BE2C (cell line): ENCODE measurements around the gene PKD1L1.

ENCODE experiments used
- DNase-seq: peaks from one replicate; pipeline ENCODE4 v3.0.0-alpha.2; 2020
- H3K27me3 ChIP-seq: fragments of 250-450 bp; sonication (Bioruptor Pico); 2 replicates; pipeline ENCODE4 v1.5.1; 2020; ENCODE audit warnings: mild to moderate bottlenecking
- H3K36me3 ChIP-seq: fragments of 250-450 bp; sonication (Bioruptor Pico); 2 replicates; pipeline ENCODE4 v1.5.1; 2020; ENCODE audit warnings: mild to moderate bottlenecking
- H3K4me1 ChIP-seq: fragments of 250-450 bp; sonication (Bioruptor Pico); 2 replicates; pipeline ENCODE4 v1.5.1; 2020
- H3K4me3 ChIP-seq: 2 replicates; pipeline ENCODE4 v1.5.1; 2011; ENCODE audit warnings: low read depth, low read length
- H3K9me3 ChIP-seq: fragments of 250-450 bp; sonication (Bioruptor Pico); 2 replicates; pipeline ENCODE4 v1.5.1; 2020
- CTCF ChIP-seq: IDR thresholded peaks from 2 replicates; pipeline ENCODE4 v1.5.1; 2012; ENCODE audit warnings: mild to moderate bottlenecking, low read depth, low read length

Gene PKD1L1

GRCh38 chr7:47837826-47838225 is 110.4 kb downstream of the PKD1L1 start:
- H3K36me3 ChIP-seq: no peaks in the 10 kb centered on the region
- no peaks in the 10 kb centered on the region for H3K9me3 ChIP-seq
- no peaks in the 10 kb centered on the region for H3K4me1 ChIP-seq
- no peaks in the 10 kb centered on the region for H3K27me3 ChIP-seq
- no peak for DNase-seq
- H3K4me3 ChIP-seq: no peak overlapping the region
- no peak for TF ChIP-seq CTCF

- H3K9me3 ChIP-seq: no peaks in the 10 kb centered on the region
- no peak for DNase-seq
- H3K27me3 ChIP-seq: no peaks in the 10 kb centered on the region
Measured at GRCh38 chr7:47836503-47837202, 111.6 kb downstream of the PKD1L1 start.

GRCh38 chr7:47836080-47836479 is 112.2 kb downstream of the PKD1L1 start:
- DNase-seq: no peak
- H3K4me1 ChIP-seq: no peaks in the 10 kb centered on the region
- no peak overlapping the region for H3K4me3 ChIP-seq
- H3K36me3 ChIP-seq: no peaks in the 10 kb centered on the region
- H3K9me3 ChIP-seq: no peaks in the 10 kb centered on the region; the same call in 1 of the 2 replicates
- TF ChIP-seq CTCF: no peak
- H3K27me3 ChIP-seq: no peaks in the 10 kb centered on the region

More at GRCh38 chr7:47836503-47837202, 111.6 kb downstream of the PKD1L1 start:
- Histone ChIP-seq H3K36me3 (no peaks in the 10 kb centered on the region), H3K4me3 (no peak overlapping the region), H3K4me1 (no peaks in the 10 kb centered on the region)
- no peak for TF ChIP-seq CTCF

- no peaks in the 10 kb centered on the region for H3K27me3 ChIP-seq
- no peak for TF ChIP-seq CTCF
- no peaks in the 10 kb centered on the region for H3K4me1 ChIP-seq
- no peaks in the 10 kb centered on the region for H3K36me3 ChIP-seq
- no peaks in the 10 kb centered on the region; the same call in 1 of the 2 replicates for H3K9me3 ChIP-seq
- no peak for DNase-seq
- no peak overlapping the region for H3K4me3 ChIP-seq
Measured at GRCh38 chr7:47833211-47833610, 115.1 kb downstream of the PKD1L1 start.

GRCh38 chr7:47832105-47832715 is 116.1 kb downstream of the PKD1L1 start:
- DNase-seq: no peak
- no peak for TF ChIP-seq CTCF
- H3K4me3 ChIP-seq: no peak overlapping the region
- no peaks in the 10 kb centered on the region for H3K36me3 ChIP-seq
- no peaks in the 10 kb centered on the region for H3K4me1 ChIP-seq
- no peaks in the 10 kb centered on the region; the same call in 1 of the 2 replicates for H3K9me3 ChIP-seq
- H3K27me3 ChIP-seq: no peaks in the 10 kb centered on the region

- no peaks in the 10 kb centered on the region for H3K4me1 ChIP-seq
- TF ChIP-seq CTCF: no peak
- no peak for DNase-seq
- no peaks in the 10 kb centered on the region for H3K36me3 ChIP-seq
- no peaks in the 10 kb centered on the region for H3K27me3 ChIP-seq
- no peak overlapping the region for H3K4me3 ChIP-seq
- H3K9me3 ChIP-seq: no peaks in the 10 kb centered on the region; the same call in 1 of the 2 replicates
Measured at GRCh38 chr7:47830015-47830414, 118.3 kb downstream of the PKD1L1 start.
